ES-I3 (cell line): ENCODE results near the gene MBTPS1.

Source experiments
- H3K36me3 ChIP-seq: 2 replicates; pipeline ENCODE4 v1.6.1; 2013; ENCODE audit warnings: mild to moderate bottlenecking, low read length, control low read depth, moderate library complexity; ENCODE audit not compliant: insufficient read depth
- H3K4me1 ChIP-seq: 2 replicates; pipeline ENCODE4 v1.6.1; 2013; ENCODE audit warnings: mild to moderate bottlenecking, control low read depth, low read length; ENCODE audit not compliant: insufficient read depth
- H3K9ac ChIP-seq: 2 replicates; pipeline ENCODE4 v1.6.1; 2013; ENCODE audit warnings: low read depth, mild to moderate bottlenecking, low read length, moderate library complexity
- H3K9me3 ChIP-seq: 2 replicates; pipeline ENCODE4 v1.6.1; 2013; ENCODE audit warnings: mild to moderate bottlenecking, low read length, moderate library complexity; ENCODE audit not compliant: control insufficient read depth, insufficient read depth

The MBTPS1 gene

GRCh38 chr16:84029297-84030047 lies 87.3 kb downstream of the MBTPS1 start:
- Histone ChIP-seq H3K36me3 (no peaks in the 10 kb centered on the region), H3K4me1 (no peaks in the 10 kb centered on the region), H3K9me3 (no peaks in the 10 kb centered on the region), H3K9ac (no peak overlapping the region)

DNA sequence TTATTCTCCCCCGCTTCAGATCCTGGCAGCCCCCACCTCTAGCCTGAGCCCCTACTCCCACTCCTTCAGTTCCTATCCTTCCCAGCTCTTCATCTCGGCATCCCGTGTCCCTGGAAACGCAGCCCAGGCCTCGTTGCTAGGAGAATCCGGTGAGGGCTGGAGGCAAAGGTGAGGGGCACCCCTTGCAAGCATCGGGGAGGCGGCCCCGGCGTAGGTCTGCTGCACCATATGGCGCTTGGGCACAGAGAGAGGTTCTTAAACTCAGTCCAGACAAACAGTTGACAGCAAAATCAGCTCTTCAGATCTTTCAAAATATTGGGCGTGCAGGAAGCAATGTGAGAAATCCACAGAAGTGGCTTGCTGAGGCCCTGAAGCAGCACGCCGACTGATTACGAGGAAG lies 89.1 kb downstream of the MBTPS1 start:
- Histone ChIP-seq H3K36me3 (no peaks in the 10 kb centered on the region), H3K4me1 (no peaks in the 10 kb centered on the region), H3K9ac (no peak overlapping the region), H3K9me3 (no peaks in the 10 kb centered on the region)

DNA sequence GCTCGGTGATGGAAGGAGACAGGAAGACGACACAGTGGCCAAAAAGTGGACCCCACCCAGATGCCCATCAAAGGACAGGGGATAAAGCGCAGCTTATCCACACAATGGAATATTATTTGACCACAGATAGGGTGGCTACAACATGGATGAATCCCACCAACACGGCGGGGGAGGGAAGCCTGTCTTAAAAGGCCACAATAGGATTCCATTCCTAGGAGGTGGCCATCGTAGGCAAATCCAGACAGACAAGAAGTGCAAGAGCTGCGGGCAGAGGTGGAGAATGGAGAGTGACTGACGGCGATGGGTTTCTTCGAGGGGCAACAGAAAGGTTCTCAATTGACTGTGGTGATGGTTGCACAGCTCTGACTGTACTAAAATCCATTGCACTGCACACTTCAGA lies 90.1 kb downstream of the MBTPS1 start:
- Histone ChIP-seq H3K9me3 (peaks cover 8% of the 10 kb centered on the region; the same call in 1 of the 2 replicates), H3K4me1 (no peaks in the 10 kb centered on the region), H3K9ac (no peak overlapping the region), H3K36me3 (no peaks in the 10 kb centered on the region)

DNA sequence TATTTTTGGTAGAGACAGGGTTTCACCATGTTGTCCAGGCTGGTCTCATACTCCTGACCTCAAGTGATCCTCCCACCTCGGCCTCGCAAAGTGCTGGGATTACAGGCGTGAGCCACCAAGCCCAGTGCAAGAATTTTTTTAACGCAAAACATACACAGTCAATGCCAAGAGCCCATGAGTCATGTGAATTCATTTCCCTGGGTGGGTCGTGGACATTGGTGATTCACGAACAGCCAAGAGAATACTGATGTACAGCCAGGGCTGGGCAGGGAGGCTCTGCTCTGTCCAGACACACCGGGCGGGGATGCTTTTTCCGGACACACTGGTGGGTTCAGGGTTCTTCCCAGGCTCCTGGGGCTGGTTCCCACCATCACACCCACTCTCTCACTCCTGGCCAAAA lies 91.9 kb downstream of the MBTPS1 start:
- H3K9me3 ChIP-seq = peaks cover 15% of the 10 kb centered on the region; the same call in 1 of the 2 replicates
- no peaks in the 10 kb centered on the region for H3K4me1 ChIP-seq
- H3K9ac ChIP-seq = no peak overlapping the region
- H3K36me3 ChIP-seq = no peaks in the 10 kb centered on the region

- H3K4me1 ChIP-seq = no peaks in the 10 kb centered on the region
- H3K36me3 ChIP-seq = no peaks in the 10 kb centered on the region
- H3K9ac ChIP-seq = no peak overlapping the region
- peaks cover 15% of the 10 kb centered on the region; the same call in 1 of the 2 replicates for H3K9me3 ChIP-seq
These were observed 94.1 kb downstream of the MBTPS1 start for GRCh38 chr16:84022644-84023043.

GRCh38 chr16:84021488-84021887 lies 95.3 kb downstream of the MBTPS1 start:
- H3K36me3 ChIP-seq = no peaks in the 10 kb centered on the region
- H3K9ac ChIP-seq = no peak overlapping the region
- H3K9me3 ChIP-seq = peaks cover 15% of the 10 kb centered on the region; the same call in 1 of the 2 replicates
- no peaks in the 10 kb centered on the region for H3K4me1 ChIP-seq

GRCh38 chr16:84020353-84020752 lies 96.4 kb downstream of the MBTPS1 start:
- H3K4me1 ChIP-seq = no peaks in the 10 kb centered on the region
- H3K9me3 ChIP-seq = peaks cover 15% of the 10 kb centered on the region; the same call in 1 of the 2 replicates
- no peak overlapping the region for H3K9ac ChIP-seq
- H3K36me3 ChIP-seq = no peaks in the 10 kb centered on the region

- Histone ChIP-seq H3K9me3 (peaks cover 15% of the 10 kb centered on the region; the same call in 1 of the 2 replicates), H3K9ac (no peak overlapping the region), H3K4me1 (no peaks in the 10 kb centered on the region), H3K36me3 (no peaks in the 10 kb centered on the region)
These were observed 98.0 kb downstream of the MBTPS1 start for GRCh38 chr16:84018710-84019109.

DNA sequence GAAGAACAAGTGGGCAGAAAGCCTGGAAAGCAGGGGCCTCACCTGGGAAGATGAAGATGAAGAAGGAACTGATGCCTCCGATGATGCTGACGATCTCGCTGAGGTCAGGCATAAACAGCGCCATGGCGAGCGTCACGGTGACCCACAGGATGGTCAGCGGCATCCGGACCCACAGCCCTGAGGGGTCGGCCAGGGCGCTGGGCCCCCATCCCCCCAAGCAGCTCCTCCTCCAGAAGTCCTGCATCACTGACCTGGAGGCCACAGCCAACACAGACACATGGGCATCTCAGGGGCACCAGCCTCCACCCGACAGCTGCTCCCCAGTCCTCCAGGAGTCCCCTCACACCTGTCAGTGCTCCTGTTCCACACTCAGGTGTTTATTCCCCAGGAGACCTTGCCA lies 100.3 kb downstream of the MBTPS1 start:
- H3K9me3 ChIP-seq = peaks cover 6% of the 10 kb centered on the region; the same call in 1 of the 2 replicates
- H3K9ac ChIP-seq = no peak overlapping the region
- no peaks in the 10 kb centered on the region for H3K36me3 ChIP-seq

GRCh38 chr16:84015399-84015798 lies 101.3 kb downstream of the MBTPS1 start:
- H3K36me3 ChIP-seq = no peaks in the 10 kb centered on the region
- H3K4me1 ChIP-seq = no peaks in the 10 kb centered on the region
- no peak overlapping the region for H3K9ac ChIP-seq
- peaks cover 1% of the 10 kb centered on the region; the same call in 1 of the 2 replicates for H3K9me3 ChIP-seq

More for the DNA sequence above, 100.3 kb downstream of the MBTPS1 start:
- no peaks in the 10 kb centered on the region for H3K4me1 ChIP-seq

DNA sequence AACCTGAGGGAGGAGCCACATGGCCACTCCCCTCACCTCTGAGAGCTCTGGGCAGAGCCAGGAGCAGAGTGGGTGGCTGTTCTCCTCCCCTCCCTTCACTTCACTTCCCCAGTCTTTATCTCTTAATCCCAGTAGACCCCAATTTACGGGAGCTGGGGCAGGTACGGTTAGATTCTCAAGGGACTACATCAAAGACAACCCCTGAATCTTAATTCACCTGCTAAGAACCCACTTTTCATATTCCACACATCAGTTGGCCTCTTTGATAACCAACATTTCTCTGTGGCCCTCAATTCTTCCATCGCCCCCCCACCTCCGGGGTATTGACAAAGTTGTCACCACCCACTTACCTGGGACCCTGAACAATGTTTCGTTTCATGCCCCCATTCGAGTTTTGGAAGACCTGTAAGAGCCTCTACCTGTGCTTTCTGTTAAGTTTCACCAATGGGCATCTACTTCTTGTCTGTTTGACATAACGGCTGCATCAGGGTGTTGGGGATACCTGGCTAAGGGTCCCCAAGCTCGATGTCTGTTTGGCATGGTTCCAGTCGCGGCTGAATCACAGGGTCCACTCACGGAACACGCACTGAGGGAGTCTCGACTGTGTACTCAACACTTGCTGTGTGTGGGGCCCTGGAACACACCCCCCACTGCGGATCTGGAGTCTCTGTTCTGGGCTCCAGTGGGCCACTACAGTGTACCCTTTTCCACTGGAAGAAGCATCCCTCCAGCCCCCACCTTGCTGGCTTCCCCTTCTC lies 102.0 kb downstream of the MBTPS1 start:
- H3K9me3 ChIP-seq = no peaks in the 10 kb centered on the region
- H3K4me1 ChIP-seq = no peaks in the 10 kb centered on the region
- H3K36me3 ChIP-seq = no peaks in the 10 kb centered on the region
- H3K9ac ChIP-seq = no peak overlapping the region

DNA sequence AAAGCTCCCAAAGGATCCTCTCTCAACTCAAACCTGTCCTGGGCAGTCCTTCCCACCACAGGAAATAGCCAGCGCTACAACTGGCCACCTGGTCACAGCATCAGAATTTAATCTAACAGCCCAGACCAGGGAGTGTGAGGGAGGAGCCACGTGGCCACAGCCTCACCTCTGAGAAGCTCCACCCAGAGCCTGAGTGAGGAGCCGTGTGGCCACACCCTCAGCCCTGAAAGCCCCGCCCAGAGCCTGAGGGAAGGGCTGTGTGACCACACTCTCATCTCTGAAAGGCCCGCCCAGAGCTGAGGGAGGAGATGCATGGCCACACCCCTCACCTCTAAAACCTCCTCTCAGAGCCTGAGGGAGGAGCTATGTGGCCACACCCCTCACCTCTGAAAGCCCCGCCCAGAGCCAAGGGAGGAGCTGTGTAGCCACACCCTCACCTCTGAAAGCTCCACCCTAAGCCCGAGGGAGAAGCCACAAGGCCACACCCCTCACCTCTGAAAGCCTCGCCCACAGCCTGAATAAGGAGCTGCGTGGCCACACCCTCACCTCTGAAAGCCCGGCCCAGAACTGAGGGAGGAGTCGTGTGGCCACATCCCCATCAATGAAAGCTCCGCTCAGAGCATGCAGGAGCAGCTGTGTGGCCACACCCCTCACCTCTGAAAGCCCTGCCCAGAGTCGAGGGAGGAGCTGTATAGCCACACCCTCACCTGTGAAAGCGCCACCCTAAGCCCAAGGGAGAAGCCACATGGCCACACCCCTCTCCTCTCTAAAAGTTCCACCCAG lies 102.8 kb downstream of the MBTPS1 start:
- H3K4me1 ChIP-seq = no peaks in the 10 kb centered on the region
- no peaks in the 10 kb centered on the region for H3K36me3 ChIP-seq
- no peaks in the 10 kb centered on the region for H3K9me3 ChIP-seq
- H3K9ac ChIP-seq = no peak overlapping the region

DNA sequence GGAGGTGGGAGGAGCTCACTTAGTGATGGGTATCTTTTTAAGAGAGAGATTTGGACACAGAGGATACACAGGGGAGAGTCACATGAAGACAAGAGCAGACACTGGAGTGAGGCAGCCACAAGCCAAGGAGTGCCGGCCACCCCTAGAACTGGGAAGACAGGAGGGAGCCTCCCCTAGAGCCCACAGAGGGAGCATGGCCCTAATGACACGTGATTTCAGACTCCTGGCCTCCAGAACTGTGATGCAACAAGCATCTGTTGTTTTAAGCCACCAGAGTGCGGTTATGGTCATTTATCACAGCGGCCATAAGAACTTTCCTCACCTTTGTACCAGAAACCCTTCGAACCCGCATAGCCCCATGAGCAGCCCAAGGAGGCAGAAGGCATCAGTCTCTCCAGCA lies 107.5 kb downstream of the MBTPS1 start:
- Histone ChIP-seq H3K4me1 (no peaks in the 10 kb centered on the region), H3K9ac (no peak overlapping the region)

DNA sequence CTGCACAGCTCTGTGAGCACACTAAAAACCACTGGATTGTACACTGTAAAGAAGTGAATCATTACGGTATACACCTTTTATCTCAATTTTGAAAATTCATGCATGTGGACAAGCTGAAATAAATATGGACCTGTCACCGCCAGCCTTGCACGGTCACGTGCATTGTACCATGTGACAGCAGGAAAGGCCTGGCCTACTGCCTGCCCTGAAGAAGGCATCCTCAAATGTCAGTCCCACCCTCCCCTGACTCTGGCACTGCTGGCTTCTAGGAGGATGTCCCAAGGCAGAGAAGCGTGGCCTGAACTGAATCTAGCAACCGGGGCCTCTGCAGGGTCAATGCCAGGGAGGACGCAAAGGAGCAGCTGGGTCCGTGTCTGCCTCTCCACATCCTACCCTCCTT lies 108.8 kb downstream of the MBTPS1 start:
- Histone ChIP-seq H3K9ac (no peak overlapping the region), H3K4me1 (no peaks in the 10 kb centered on the region), H3K9me3 (no peaks in the 10 kb centered on the region), H3K36me3 (no peaks in the 10 kb centered on the region)

More for the DNA sequence above, 107.5 kb downstream of the MBTPS1 start:
- H3K36me3 ChIP-seq = no peaks in the 10 kb centered on the region
- H3K9me3 ChIP-seq = no peaks in the 10 kb centered on the region
